ENCODE measurements around the gene FABP1.

FABP1 gene

GRCh38 chr2:88137833-88138232, 10.0 kb upstream of the FABP1 start:
- DNase-seq (ENCODE audit: low read depth): no peak

GRCh38 chr2:88136817-88137216, 9.0 kb upstream of the FABP1 start:
- DNase-seq (ENCODE audit: low read depth): no peak

- no peak for DNase-seq (ENCODE audit: low read depth)
Observed at GRCh38 chr2:88133875-88134274, 6.0 kb upstream of the FABP1 start.

GRCh38 chr2:88131999-88132368, 4.1 kb upstream of the FABP1 start:
- no peak for DNase-seq (ENCODE audit: low read depth)

GRCh38 chr2:88131201-88131998, 3.5 kb upstream of the FABP1 start:
- no peak for DNase-seq (ENCODE audit: low read depth)

GRCh38 chr2:88129313-88129959, 1.6 kb upstream of the FABP1 start:
- DNase-seq (ENCODE audit: low read depth): no peak

- no peak for DNase-seq (ENCODE audit: low read depth)
Observed at GRCh38 chr2:88128654-88129312, 921 bp upstream of the FABP1 start.

- DNase-seq (ENCODE audit: low read depth): no peak
Observed at GRCh38 chr2:88127638-88127887, 299 bp downstream of the FABP1 start.

GRCh38 chr2:88126772-88127637, 857 bp downstream of the FABP1 start:
- no peak for DNase-seq (ENCODE audit: low read depth)

- no peak for DNase-seq (ENCODE audit: low read depth)
Observed at GRCh38 chr2:88125924-88126771, 1.7 kb downstream of the FABP1 start.

- DNase-seq (ENCODE audit: low read depth): no peak
Observed at GRCh38 chr2:88125344-88125923, 2.4 kb downstream of the FABP1 start.

GRCh38 chr2:88123975-88124917, 3.6 kb downstream of the FABP1 start:
- DNase-seq (ENCODE audit: low read depth): no peak

GRCh38 chr2:88123164-88123974, 4.5 kb downstream of the FABP1 start:
- DNase-seq (ENCODE audit: low read depth): no peak

- DNase-seq (ENCODE audit: low read depth): no peak
Observed at GRCh38 chr2:88122141-88122884, 5.5 kb downstream of the FABP1 start.

- DNase-seq (ENCODE audit: low read depth): no peak
Observed at GRCh38 chr2:88121678-88122077, 6.2 kb downstream of the FABP1 start.

- no peak for DNase-seq (ENCODE audit: low read depth)
Observed at GRCh38 chr2:88117973-88118372, 9.9 kb downstream of the FABP1 start.

- no peak for DNase-seq (ENCODE audit: low read depth)
Observed at GRCh38 chr2:88116669-88117432, 11.0 kb downstream of the FABP1 start.

Data from T follicular helper cell (primary cell).